GM18951 (cell line): ENCODE measurements around the gene TPRX1.
"Not testable (repeated sequence)": the region's sequence is repeated elsewhere in the genome, so short reads cannot be mapped to it uniquely, and the experiment has no call there.

Experiments used
- POLR2A ChIP-seq: IDR thresholded peaks from 4 replicates; pipeline ENCODE4 v1.6.1; 2011; ENCODE audit warnings: mild to moderate bottlenecking; ENCODE audit not compliant: insufficient read length, insufficient read depth; ENCODE audit errors: extremely low read depth
- in situ Hi-C: fragments of 300-500 bp; cut with MboI; formaldehyde crosslinking; loops from one replicate; pipeline ENCODE4 v1.12.0; 2022; ENCODE audit warnings: low sequenced_read_pairs, mixed read lengths, inconsistent platforms; ENCODE audit not compliant: unreplicated experiment

Gene TPRX1

GRCh38 chr19:47813995-47814328, 9.6 kb upstream of the TPRX1 start:
- no peak for TF ChIP-seq POLR2A
- in situ Hi-C loops, result no loop called here

DNA sequence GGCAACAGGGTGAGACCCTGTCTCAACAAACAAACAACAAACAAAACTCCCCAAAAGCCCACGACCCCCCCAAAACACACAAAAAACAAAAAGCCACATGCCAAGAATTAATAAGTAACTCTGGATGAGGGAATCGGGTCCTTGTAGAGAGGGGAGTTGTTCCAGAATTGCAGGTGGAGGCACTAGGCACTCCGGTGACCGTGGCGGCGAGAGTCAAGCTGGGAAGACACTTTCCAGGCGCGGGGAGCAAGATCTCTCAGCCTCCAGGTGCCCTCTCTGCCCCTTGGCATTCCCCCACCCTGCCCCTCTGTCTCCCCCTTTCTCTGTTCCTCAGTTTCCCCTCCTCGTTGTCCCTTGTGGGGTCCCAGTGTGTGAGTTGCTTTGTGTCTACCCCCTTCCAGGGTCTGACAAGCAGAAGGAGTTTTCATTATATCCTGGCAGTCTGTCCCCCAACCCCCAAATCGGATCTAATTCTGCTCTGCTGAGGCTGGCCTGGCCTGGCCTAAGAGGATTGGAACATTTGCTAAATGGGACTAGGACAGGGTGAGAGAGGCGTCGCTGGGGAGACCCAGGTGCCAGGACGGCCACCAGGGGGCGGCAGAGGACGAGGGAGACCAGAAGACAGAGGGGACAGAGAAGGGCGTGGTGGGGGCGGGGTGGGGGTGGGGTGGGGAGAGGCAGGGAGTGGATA, 9.1 kb upstream of the TPRX1 start:
- TF ChIP-seq POLR2A, result no peak
- in situ Hi-C loops, result no loop called here

DNA sequence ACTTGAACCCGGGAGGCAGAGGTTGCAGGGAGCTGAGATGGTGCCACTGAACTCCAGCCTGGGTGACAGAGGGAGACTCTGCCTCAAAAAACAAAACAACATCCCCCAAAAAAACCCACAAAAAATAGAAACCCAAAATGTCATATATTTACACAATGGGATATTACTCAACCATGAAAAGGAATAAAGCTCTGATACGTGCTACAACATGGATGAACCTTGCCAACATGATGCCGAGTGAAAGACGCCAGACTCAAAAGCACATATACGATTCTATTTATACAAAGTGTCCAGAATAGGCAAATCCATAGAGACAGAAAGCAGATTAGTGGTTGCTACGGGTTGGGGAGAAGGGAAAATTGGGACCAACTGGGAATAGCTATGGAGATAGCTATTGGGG, 2.1 kb upstream of the TPRX1 start:
- in situ Hi-C loops, result no loop called here
- no peak for TF ChIP-seq POLR2A

- in situ Hi-C loops, result no loop called here
- TF ChIP-seq POLR2A, result no peak
Observed at GRCh38 chr19:47805313-47805712, 962 bp upstream of the TPRX1 start.

DNA sequence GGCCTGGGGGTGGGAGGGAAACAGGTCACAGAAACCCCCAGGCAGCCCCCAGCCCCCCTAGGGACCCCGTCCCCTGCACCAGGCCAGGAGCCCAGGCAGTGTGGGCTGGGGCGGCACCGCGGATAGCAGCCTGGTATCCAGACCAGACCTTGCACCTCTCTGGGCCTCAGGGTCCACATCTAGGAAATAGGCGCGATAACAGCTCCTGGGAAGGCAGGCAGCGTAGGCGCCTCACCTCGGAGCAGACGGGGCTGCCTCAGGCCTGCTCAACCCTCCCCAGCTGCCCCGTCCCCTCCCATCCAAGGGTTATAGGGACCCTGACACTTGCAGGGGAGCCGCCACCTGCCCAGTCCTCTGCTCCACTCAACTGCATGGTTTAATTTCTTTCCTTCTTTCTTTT, 680 bp downstream of the TPRX1 start:
- in situ Hi-C loops, result not testable (repeated sequence)

- in situ Hi-C loops, result not testable (repeated sequence)
Observed at GRCh38 chr19:47803148-47803547, 1.2 kb downstream of the TPRX1 start.

- in situ Hi-C loops, result no loop called here
- TF ChIP-seq POLR2A, result no peak
Observed at GRCh38 chr19:47802521-47803043, 1.8 kb downstream of the TPRX1 start.

DNA sequence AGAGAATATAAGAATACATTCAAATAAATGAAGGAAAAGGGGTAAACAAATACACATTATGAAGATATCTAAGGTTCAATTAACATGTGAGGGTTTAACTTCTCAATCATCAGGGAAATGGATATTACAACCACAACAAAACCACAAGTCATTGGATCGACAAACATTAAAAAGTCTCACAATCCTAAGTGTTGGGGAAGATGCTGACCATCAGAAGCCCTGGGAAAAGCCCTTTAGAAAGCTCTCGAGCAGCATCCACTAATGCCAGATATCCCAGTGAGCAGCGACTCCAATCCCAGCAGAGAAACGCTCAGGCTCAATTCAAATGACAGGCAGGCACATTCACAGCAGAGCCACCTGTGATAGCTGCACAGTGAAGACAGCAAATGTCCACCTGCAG, 3.1 kb downstream of the TPRX1 start:
- no peak for TF ChIP-seq POLR2A
- in situ Hi-C loops, result no loop called here

GRCh38 chr19:47798904-47799266, 5.5 kb downstream of the TPRX1 start:
- no peak for TF ChIP-seq POLR2A
- in situ Hi-C loops, result no loop called here

DNA sequence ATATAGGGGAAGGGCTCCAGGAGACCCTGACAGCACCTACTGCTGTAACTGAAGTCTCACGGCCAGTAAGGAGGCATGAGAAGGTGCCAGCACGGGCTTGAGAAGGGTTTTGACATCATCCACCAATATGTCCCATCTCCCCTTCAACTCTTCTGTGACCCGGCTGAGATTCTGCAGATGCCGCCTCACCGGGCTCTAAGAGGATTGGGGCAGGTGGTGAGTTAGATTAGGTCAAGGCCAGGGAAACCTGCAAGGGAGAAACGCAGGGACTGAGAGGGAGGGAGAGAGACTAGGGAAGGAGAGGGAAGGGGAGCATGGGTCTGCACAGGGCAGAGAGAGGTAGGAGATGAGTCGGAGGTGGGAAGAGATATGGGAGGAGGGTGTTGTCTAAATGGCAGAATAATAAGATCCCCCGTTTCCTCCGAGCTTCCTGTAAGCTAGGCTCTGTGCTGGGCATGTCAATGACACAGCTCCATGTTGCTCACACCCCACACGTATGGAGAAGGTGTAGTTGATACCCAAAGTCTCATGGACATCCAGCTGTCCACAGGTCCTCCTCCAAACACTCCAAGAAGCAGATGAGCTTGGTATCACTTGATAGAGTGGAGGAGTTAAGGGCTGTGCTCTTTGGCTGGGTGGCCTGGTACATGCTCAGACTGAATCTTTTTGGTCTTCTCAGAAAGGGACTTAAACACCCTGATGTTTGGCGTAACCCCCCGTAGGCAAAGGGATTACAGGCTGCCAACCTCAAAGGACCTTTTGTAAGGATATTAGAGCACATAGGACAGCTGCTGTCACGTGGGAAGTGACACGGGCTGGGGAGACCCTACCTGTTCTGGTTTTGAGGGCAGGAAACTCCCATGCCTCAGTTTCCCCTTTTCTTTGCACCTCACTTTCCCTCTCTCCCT, 6.1 kb downstream of the TPRX1 start:
- no peak for TF ChIP-seq POLR2A
- in situ Hi-C loops, result no loop called here

DNA sequence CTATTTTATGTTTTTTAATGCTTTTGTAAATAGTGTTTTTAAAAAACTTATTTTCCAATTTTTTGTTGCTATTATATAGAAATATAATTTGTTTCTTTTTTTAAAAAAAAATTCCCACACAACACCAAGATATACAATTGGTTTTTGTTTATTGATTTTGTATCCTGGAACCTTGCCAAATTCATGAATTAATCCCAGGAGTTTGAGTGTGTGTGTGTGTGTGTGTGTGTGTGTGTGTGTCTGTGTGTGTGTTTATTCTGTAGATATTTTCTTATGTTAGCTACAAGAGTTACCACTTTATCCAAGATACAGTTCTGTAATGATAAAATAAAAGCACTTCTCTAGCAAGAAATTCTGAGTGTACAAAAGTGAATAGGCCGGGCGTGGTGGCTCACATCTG, 7.6 kb downstream of the TPRX1 start:
- in situ Hi-C loops, result no loop called here
- TF ChIP-seq POLR2A, result no peak

- no peak for TF ChIP-seq POLR2A
Observed at GRCh38 chr19:47794526-47794925, 9.8 kb downstream of the TPRX1 start.

GRCh38 chr19:47792616-47793015, 11.7 kb downstream of the TPRX1 start:
- TF ChIP-seq POLR2A, result no peak
- in situ Hi-C loops, result no loop called here

More at GRCh38 chr19:47794526-47794925, 9.8 kb downstream of the TPRX1 start:
- in situ Hi-C loops, result no loop called here

DNA sequence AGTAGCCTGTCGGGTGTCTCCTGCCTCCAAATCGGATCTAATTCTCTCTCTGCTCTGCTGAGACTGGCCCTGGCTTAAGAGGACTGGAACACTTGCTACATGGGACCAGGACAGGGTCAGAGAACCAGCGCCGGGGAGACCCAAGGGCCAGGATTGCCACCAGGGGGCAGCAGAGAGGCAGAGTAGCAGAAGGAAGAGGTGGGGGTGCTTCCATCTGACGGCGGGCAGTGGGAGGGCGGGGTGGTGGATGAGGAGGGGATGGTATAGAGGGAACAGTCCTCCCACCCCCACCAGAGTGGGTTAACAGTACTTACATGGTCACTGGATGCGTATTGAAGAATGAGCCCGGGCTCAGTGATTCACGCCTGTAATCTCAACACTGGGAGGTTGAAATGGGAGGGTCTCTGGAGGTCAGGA, 13.9 kb downstream of the TPRX1 start:
- no peak for TF ChIP-seq POLR2A
- in situ Hi-C loops, result no loop called here

GRCh38 chr19:47789811-47790210, 14.5 kb downstream of the TPRX1 start:
- in situ Hi-C loops, result not testable (repeated sequence)

DNA sequence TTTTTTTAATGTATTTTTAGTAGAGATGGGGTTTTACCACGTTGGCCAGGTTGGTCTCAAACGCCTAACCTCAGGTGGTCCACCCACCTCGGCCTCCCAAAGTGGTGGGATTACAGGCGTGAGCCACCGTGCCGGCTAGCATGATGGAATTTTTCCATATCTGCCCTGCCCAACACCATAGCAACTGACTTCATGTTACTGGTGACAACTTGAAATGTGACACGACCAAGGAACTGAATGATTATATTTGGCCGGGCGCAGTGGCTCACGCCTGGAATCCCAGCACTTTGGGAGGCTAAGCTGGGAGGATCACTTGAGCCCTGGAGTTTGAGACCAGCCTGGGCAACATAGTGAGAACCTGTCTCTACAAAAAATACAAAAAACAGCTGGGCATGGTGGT, 17.0 kb downstream of the TPRX1 start:
- in situ Hi-C loops, result not testable (repeated sequence)
